Measurements from ENCODE around the gene NIM1K. TPM values are rescaled to one million over a fixed set of nuclear protein-coding genes. Genes with fewer than 3 reads are reported as not detected.

Gene NIM1K
- total and polyA plus RNA-seq, 5 donors = 0.57 to 0.89 (median 0.60) TPM

GRCh38 chr5:43208658-43209057 lies 16.6 kb downstream of the NIM1K start:
- DNase-seq = no peak
- H3K4me3 ChIP-seq (ENCODE audit: low read length) = no peak overlapping the region
- H3K27me3 ChIP-seq (ENCODE audit: control insufficient read depth, insufficient read depth) = peaks cover 2% of the 10 kb centered on the region
- H3K4me1 ChIP-seq (ENCODE audit: control insufficient read depth, insufficient read depth, low read length) = no peaks in the 10 kb centered on the region
- no peak overlapping the region for H3K27ac ChIP-seq (ENCODE audit: low read length)
- 10% methylated on average over 1 of the region's 1 CpG for WGBS
- H3K9me3 ChIP-seq (ENCODE audit: control insufficient read depth, low read length) = no peaks in the 10 kb centered on the region
- ATAC-seq = no peak
- intact Hi-C loops (cut with DNase I) = no loop called here

- DNase-seq (no peak), ATAC-seq (no peak)
- H3K27me3 ChIP-seq (ENCODE audit: control insufficient read depth, insufficient read depth) = peaks cover 2% of the 10 kb centered on the region
- H3K4me1 ChIP-seq (ENCODE audit: control insufficient read depth, insufficient read depth, low read length) = no peaks in the 10 kb centered on the region
- no peak overlapping the region for H3K27ac ChIP-seq (ENCODE audit: low read length)
- no peaks in the 10 kb centered on the region for H3K9me3 ChIP-seq (ENCODE audit: control insufficient read depth, low read length)
- H3K4me3 ChIP-seq (ENCODE audit: low read length) = no peak overlapping the region
- intact Hi-C loops (cut with DNase I) = no loop called here
- WGBS = 78% methylated on average over 4 of the region's 4 CpGs
These were observed 17.0 kb downstream of the NIM1K start for GRCh38 chr5:43209060-43209459.

DNA sequence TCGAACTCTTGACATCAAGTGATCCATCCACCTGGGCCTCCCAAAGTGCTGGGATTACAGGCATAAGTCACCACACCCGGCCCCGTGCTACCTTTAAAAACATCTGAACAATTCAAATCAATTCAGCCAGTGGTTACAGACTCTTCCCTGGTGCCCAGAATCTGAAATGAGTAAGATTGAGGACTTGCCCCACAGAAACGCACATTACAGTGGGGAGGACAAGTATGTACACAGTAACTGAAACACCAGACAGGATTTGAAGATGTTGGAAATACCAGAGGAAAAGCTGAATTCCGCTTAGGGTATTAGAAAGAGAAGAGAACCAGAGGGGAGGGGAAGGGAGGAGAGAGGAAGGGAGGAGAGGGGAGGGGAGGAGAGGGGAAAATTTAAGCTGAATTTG lies 17.8 kb downstream of the NIM1K start:
- DNase-seq (no peak), ATAC-seq (no peak)
- intact Hi-C loops (cut with DNase I) = no loop called here
- no peaks in the 10 kb centered on the region for H3K4me1 ChIP-seq (ENCODE audit: control insufficient read depth, insufficient read depth, low read length)
- H3K4me3 ChIP-seq (ENCODE audit: low read length) = no peak overlapping the region
- peaks cover 2% of the 10 kb centered on the region for H3K27me3 ChIP-seq (ENCODE audit: control insufficient read depth, insufficient read depth)
- H3K27ac ChIP-seq (ENCODE audit: low read length) = no peak overlapping the region
- no peaks in the 10 kb centered on the region for H3K9me3 ChIP-seq (ENCODE audit: control insufficient read depth, low read length)
- WGBS = 80% methylated on average over 5 of the region's 5 CpGs

- intact Hi-C loops (cut with DNase I) = no loop called here
- Histone ChIP-seq H3K27me3 (ENCODE audit: control insufficient read depth, insufficient read depth) (peaks cover 2% of the 10 kb centered on the region), H3K9me3 (ENCODE audit: control insufficient read depth, low read length) (no peaks in the 10 kb centered on the region), H3K4me3 (ENCODE audit: low read length) (no peak overlapping the region), H3K4me1 (ENCODE audit: control insufficient read depth, insufficient read depth, low read length) (no peaks in the 10 kb centered on the region), H3K27ac (ENCODE audit: low read length) (no peak overlapping the region)
- no peak for ATAC-seq
- no peak for DNase-seq
- WGBS = 68% methylated on average over 6 of the region's 6 CpGs
These were observed 18.5 kb downstream of the NIM1K start for GRCh38 chr5:43210570-43210969.

GRCh38 chr5:43213951-43214350 lies 21.9 kb downstream of the NIM1K start:
- no peaks in the 10 kb centered on the region for H3K27me3 ChIP-seq (ENCODE audit: control insufficient read depth, insufficient read depth)
- intact Hi-C loops (cut with DNase I) = no loop called here
- H3K27ac ChIP-seq (ENCODE audit: low read length) = no peak overlapping the region
- 59% methylated on average over 2 of the region's 2 CpGs for WGBS
- H3K4me1 ChIP-seq (ENCODE audit: control insufficient read depth, insufficient read depth, low read length) = no peaks in the 10 kb centered on the region
- H3K9me3 ChIP-seq (ENCODE audit: control insufficient read depth, low read length) = no peaks in the 10 kb centered on the region
- ATAC-seq (no peak), DNase-seq (no peak)
- H3K4me3 ChIP-seq (ENCODE audit: low read length) = no peak overlapping the region

- Histone ChIP-seq H3K9me3 (ENCODE audit: control insufficient read depth, low read length) (no peaks in the 10 kb centered on the region), H3K4me3 (ENCODE audit: low read length) (no peak overlapping the region), H3K27ac (ENCODE audit: low read length) (no peak overlapping the region), H3K4me1 (ENCODE audit: control insufficient read depth, insufficient read depth, low read length) (no peaks in the 10 kb centered on the region), H3K27me3 (ENCODE audit: control insufficient read depth, insufficient read depth) (no peaks in the 10 kb centered on the region)
- no peak for DNase-seq
- ATAC-seq = no peak
- intact Hi-C loops (cut with DNase I) = no loop called here
- 85% methylated on average over 11 of the region's 11 CpGs for WGBS
These were observed 23.1 kb downstream of the NIM1K start for GRCh38 chr5:43215073-43215631.

- no peaks in the 10 kb centered on the region for H3K27me3 ChIP-seq (ENCODE audit: control insufficient read depth, insufficient read depth)
- no peak overlapping the region for H3K4me3 ChIP-seq (ENCODE audit: low read length)
- ATAC-seq = no peak
- no peaks in the 10 kb centered on the region for H3K9me3 ChIP-seq (ENCODE audit: control insufficient read depth, low read length)
- no peak overlapping the region for H3K27ac ChIP-seq (ENCODE audit: low read length)
- no peaks in the 10 kb centered on the region for H3K4me1 ChIP-seq (ENCODE audit: control insufficient read depth, insufficient read depth, low read length)
- 65% methylated on average over 2 of the region's 2 CpGs for WGBS
- no peak for DNase-seq
- intact Hi-C loops (cut with DNase I) = no loop called here
These were observed 24.9 kb downstream of the NIM1K start for GRCh38 chr5:43216941-43217340.

DNA sequence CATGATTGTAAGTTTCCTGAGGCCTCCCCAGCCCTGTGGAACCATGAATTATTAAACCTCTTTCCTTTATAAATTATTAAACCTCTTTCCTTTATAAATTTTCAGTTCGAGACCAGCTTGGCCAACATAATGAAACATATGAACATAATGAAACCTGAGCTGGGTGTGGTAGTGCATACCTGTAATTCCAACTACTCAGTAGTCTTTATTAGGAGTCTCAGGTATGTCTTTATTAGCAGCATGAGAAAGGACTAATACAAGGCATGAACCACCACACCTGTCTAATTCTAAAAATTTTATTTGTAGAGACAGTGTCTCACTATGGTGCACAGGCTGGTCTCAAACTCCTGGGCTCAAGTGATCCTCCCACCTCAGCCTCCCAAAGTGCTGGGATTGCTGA lies 27.1 kb downstream of the NIM1K start:
- no peak for ATAC-seq
- Histone ChIP-seq H3K27ac (ENCODE audit: low read length) (no peak overlapping the region), H3K4me1 (ENCODE audit: control insufficient read depth, insufficient read depth, low read length) (no peaks in the 10 kb centered on the region)

GRCh38 chr5:43221502-43221901 lies 29.5 kb downstream of the NIM1K start:
- intact Hi-C loops (cut with DNase I) = loop anchor here in 2 of 4 donors (10.0 kb wide), 1 partner anchor 163 kb away; no protein-coding TSS in a partner anchor
- no peaks in the 10 kb centered on the region for H3K4me1 ChIP-seq (ENCODE audit: control insufficient read depth, insufficient read depth, low read length)
- WGBS = 90% methylated on average over 5 of the region's 5 CpGs
- DNase-seq = no peak
- H3K4me3 ChIP-seq (ENCODE audit: low read length) = no peak overlapping the region
- no peak for ATAC-seq
- peaks cover under 1% of the 10 kb centered on the region for H3K9me3 ChIP-seq (ENCODE audit: control insufficient read depth, low read length)
- no peak overlapping the region for H3K27ac ChIP-seq (ENCODE audit: low read length)
- no peaks in the 10 kb centered on the region for H3K27me3 ChIP-seq (ENCODE audit: control insufficient read depth, insufficient read depth)

More for the DNA sequence above, 27.1 kb downstream of the NIM1K start:
- Histone ChIP-seq H3K4me3 (ENCODE audit: low read length) (no peak overlapping the region), H3K27me3 (ENCODE audit: control insufficient read depth, insufficient read depth) (no peaks in the 10 kb centered on the region), H3K9me3 (ENCODE audit: control insufficient read depth, low read length) (no peaks in the 10 kb centered on the region)
- 97% methylated on average over 1 of the region's 1 CpG for WGBS
- no peak for DNase-seq
- intact Hi-C loops (cut with DNase I) = no loop called here

GRCh38 chr5:43225649-43226245 lies 33.7 kb downstream of the NIM1K start:
- H3K9me3 ChIP-seq (ENCODE audit: control insufficient read depth, low read length) = peaks cover 2% of the 10 kb centered on the region
- H3K4me1 ChIP-seq (ENCODE audit: control insufficient read depth, insufficient read depth, low read length) = no peaks in the 10 kb centered on the region
- DNase-seq (no peak), ATAC-seq (no peak)
- intact Hi-C loops (cut with DNase I) = loop anchor here in 2 of 4 donors (10.0 kb wide), 1 partner anchor 159 kb away; no protein-coding TSS in a partner anchor
- H3K4me3 ChIP-seq (ENCODE audit: low read length) = no peak overlapping the region
- H3K27me3 ChIP-seq (ENCODE audit: control insufficient read depth, insufficient read depth) = no peaks in the 10 kb centered on the region
- H3K27ac ChIP-seq (ENCODE audit: low read length) = no peak overlapping the region
- WGBS = 54% methylated on average over 2 of the region's 2 CpGs

GRCh38 chr5:43227655-43228054 lies 35.6 kb downstream of the NIM1K start:
- H3K9me3 ChIP-seq (ENCODE audit: control insufficient read depth, low read length) = peaks cover 2% of the 10 kb centered on the region
- WGBS = 58% methylated on average over 1 of the region's 1 CpG
- DNase-seq (no peak), ATAC-seq (peak in 1 of 2 donors; percentile 50)
- intact Hi-C loops (cut with DNase I) = loop anchor here in 2 of 4 donors (10.0 kb wide), 1 partner anchor 157 kb away; no protein-coding TSS in a partner anchor
- H3K27ac ChIP-seq (ENCODE audit: low read length) = no peak overlapping the region
- no peaks in the 10 kb centered on the region for H3K27me3 ChIP-seq (ENCODE audit: control insufficient read depth, insufficient read depth)
- no peaks in the 10 kb centered on the region for H3K4me1 ChIP-seq (ENCODE audit: control insufficient read depth, insufficient read depth, low read length)
- no peak overlapping the region for H3K4me3 ChIP-seq (ENCODE audit: low read length)

All from right cardiac atrium (tissue), 5 donors.